GM12878 (cell line): ENCODE measurements around the gene PDXP. TPM values are rescaled to one million over a fixed set of nuclear protein-coding genes. Genes with fewer than 3 reads are reported as not detected.
"Not testable (repeated sequence)": the region's sequence is repeated elsewhere in the genome, so short reads cannot be mapped to it uniquely, and the experiment has no call there.

Experiments used
- ATAC-seq: fragments of 200-7000 bp; cut with Tn5 transposase; 3 replicates; pipeline ENCODE4 v1.9.1; 2020; ENCODE audit warnings: mild to moderate bottlenecking, moderate library complexity
- BruUV-seq: library from RNA; stranded (reverse); fragments of 400-500 nt; replicated peaks from 2 replicates; lab custom pipeline; 2021; lab: Mats Ljungman, UMichigan
- CTCF ChIA-PET: fragments of 300-600 bp; sonication (Branson Sonifier 250); formaldehyde crosslinking; extraction: SDS; loops from one replicate; lab custom pipeline; 2021; ENCODE audit warnings: inconsistent platforms; lab: Yijun Ruan, JAX
- POLR2A ChIA-PET: fragments of 350-600 bp; formaldehyde crosslinking; extraction: SDS; loops from one replicate; lab custom pipeline; 2021; ENCODE audit warnings: inconsistent platforms; lab: Charles Lee
- RAD21 ChIA-PET: fragments of 300-600 bp; sonication (Branson Sonifier 250); formaldehyde crosslinking; loops from one replicate; lab custom pipeline; 2023; ENCODE audit warnings: antibody characterized with exemption; ENCODE audit not compliant: unreplicated experiment; lab: Charles Lee
- SMC1A ChIA-PET: fragments of 300-600 bp; sonication (Branson Sonifier 250); formaldehyde crosslinking; loops from one replicate; lab custom pipeline; 2023; ENCODE audit not compliant: unreplicated experiment, uncharacterized antibody; lab: Charles Lee
- DNase-seq: peaks from one replicate; pipeline ENCODE4 v3.0.0-alpha.2; 2011; ENCODE audit warnings: low read depth, low spot score
- FAIRE-seq: peaks from 3 replicates; lab custom pipeline; 2011; peaks lifted over from hg19 to GRCh38; lab: Jason Lieb, UNC
- H2AFZ ChIP-seq: 2 replicates; pipeline ENCODE4 v1.6.0; 2011; ENCODE audit warnings: low read depth, low read length, control low read depth; ENCODE audit not compliant: control insufficient read depth
- H3K27ac ChIP-seq: 2 replicates; pipeline ENCODE4 v1.5.1; 2011; ENCODE audit warnings: control low read depth; ENCODE audit not compliant: control insufficient read depth, insufficient read depth
- H3K27me3 ChIP-seq, 2 experiments: replicated peaks in 1 of 2; 2 replicates each; pipeline versions ENCODE4 v1.6.0 to v1.6.1; 2011; ENCODE audit warnings: low read length in 1 of 2; ENCODE audit not compliant: control insufficient read depth in 2 of 2, insufficient read depth in 2 of 2
- H3K36me3 ChIP-seq, 2 experiments: 2 replicates each; pipeline ENCODE4 v1.5.1; 2011; ENCODE audit warnings: low read length in 1 of 2; ENCODE audit not compliant: control insufficient read depth in 2 of 2, insufficient read depth in 2 of 2
- H3K4me1 ChIP-seq: 2 replicates; pipeline ENCODE4 v1.6.1; 2011; ENCODE audit warnings: mild to moderate bottlenecking, low read length, moderate library complexity, mixed read lengths; ENCODE audit not compliant: control insufficient read depth, insufficient read depth
- H3K4me2 ChIP-seq: 2 replicates; pipeline ENCODE4 v1.6.0; 2011; ENCODE audit warnings: control low read depth; ENCODE audit not compliant: control insufficient read depth, insufficient read depth
- H3K4me3 ChIP-seq: fragments of 200-600 bp; sonication (generic); 2 replicates; pipeline ENCODE4 v1.5.1; 2016
- H3K79me2 ChIP-seq: 2 replicates; pipeline ENCODE4 v1.6.0; 2011; ENCODE audit warnings: low read length; ENCODE audit not compliant: control insufficient read depth, insufficient read depth
- H3K9ac ChIP-seq: 2 replicates; pipeline ENCODE4 v1.8.0; 2011; ENCODE audit warnings: low read length, control low read depth, mixed read lengths; ENCODE audit not compliant: control insufficient read depth, insufficient read depth
- H3K9me3 ChIP-seq: replicated peaks from 3 replicates; pipeline ENCODE4 v1.5.1; 2011; ENCODE audit warnings: mild to moderate bottlenecking, low read length; ENCODE audit not compliant: control insufficient read depth, insufficient read depth
- H4K20me1 ChIP-seq: 2 replicates; pipeline ENCODE4 v1.6.0; 2011; ENCODE audit not compliant: control insufficient read depth, insufficient read depth
- ASH2L ChIP-seq: fragments of 300-600, 200-600 bp; sonication (generic); IDR thresholded peaks from 2 replicates; pipeline ENCODE4 v1.6.1; 2017; ENCODE audit warnings: low read depth, mild to moderate bottlenecking, borderline replicate concordance
- MEF2B ChIP-seq: fragments of 450-650 bp; IDR thresholded peaks from 2 replicates; pipeline ENCODE4 v1.6.1; 2018; ENCODE audit warnings: mild to moderate bottlenecking, moderate library complexity; ENCODE audit not compliant: partially characterized antibody, poor library complexity, severe bottlenecking
- MTA2 ChIP-seq: fragments of 450-650 bp; IDR thresholded peaks from 2 replicates; pipeline ENCODE4 v1.6.1; 2016; ENCODE audit warnings: low read depth, mild to moderate bottlenecking, moderate library complexity
- NBN ChIP-seq: fragments of 450-650 bp; IDR thresholded peaks from 2 replicates; pipeline ENCODE4 v1.6.1; 2016
- NFYB ChIP-seq: IDR thresholded peaks from 2 replicates; pipeline ENCODE4 v1.6.1; 2011; ENCODE audit warnings: low read depth, mild to moderate bottlenecking, low read length, improper control_type of control experiment, moderate library complexity; ENCODE audit not compliant: insufficient read depth
- NR2F1 ChIP-seq: fragments of 450-650 bp; conservative IDR thresholded peaks from 2 replicates; pipeline ENCODE4 v1.6.1; 2017; ENCODE audit warnings: mild to moderate bottlenecking
- RBBP5 ChIP-seq: fragments of 200-600 bp; sonication (generic); conservative IDR thresholded peaks from 2 replicates; pipeline ENCODE4 v1.6.1; 2016
- SP1 ChIP-seq: IDR thresholded peaks from one replicate; pipeline ENCODE4 v1.6.1; 2011; ENCODE audit warnings: low read depth, low read length
- WGBS: methylation state at CpG from one replicate; pipeline ENCODE4 v1.1.6; 2016; ENCODE audit warnings: low lambda C conversion rate; ENCODE audit not compliant: insufficient replicate concordance, insufficient coverage; ENCODE audit errors: missing lambda C conversion rate; 5-methylcytosine and 5-hydroxymethylcytosine counted together
- in situ Hi-C: fragments of 300-500 bp; cut with MboI; formaldehyde crosslinking; loops from 9 replicates; pipeline ENCODE4 v1.14.3; 2018; ENCODE audit warnings: mixed read lengths
- intact Hi-C: fragments of 100-400 bp; cut with micrococcal nuclease; formaldehyde crosslinking; loops from one replicate; pipeline ENCODE4 v1.14.2; 2022; ENCODE audit not compliant: unreplicated experiment
- polyA plus RNA-seq, 11 experiments: library from polyadenylated mRNA; depleted of rRNA in 4 of 11; unstranded in 6 of 11; stranded (reverse) in 5 of 11; fragments of >200 nt; fragmentation: Nextera tagmentation in 4 of 11; fragmentation: Illumina TruSeq in 1 of 11; extraction: Ambion mirVana in 4 of 11; extraction: Trizol in 1 of 11; gene quantifications; 1 replicate in 1 of 11; 2 replicates in 10 of 11; pipeline versions ENCODE4 v1.2.1 to v1.2.3, GENCODE V29; 2011 to 2016; ENCODE audit warnings: inconsistent platforms in 2 of 11, missing spikeins in 2 of 11, low read depth in 1 of 11
- total RNA-seq, 4 experiments: library from RNA; depleted of rRNA in 3 of 4; stranded (reverse); fragments of >200 nt in 3 of 4; fragmentation: Illumina TruSeq in 1 of 4; extraction: Trizol in 1 of 4; gene quantifications; 2 replicates each; pipeline versions ENCODE4 v1.2.1 to v1.2.3, GENCODE V29; 2013 to 2021
- TF ChIP-seq, protein P1 (sequence below): IDR thresholded peaks from 2 replicates; pipeline ENCODE4 v1.6.1; 2011; ENCODE audit warnings: borderline replicate concordance, low read depth, mild to moderate bottlenecking, moderate library complexity, low read length; ENCODE audit not compliant: insufficient read depth, poor library complexity, severe bottlenecking
- TF ChIP-seq, protein P2 (sequence below), 3 experiments: IDR thresholded peaks in 2 of 3; conservative IDR thresholded peaks in 1 of 3; 2 replicates each; pipeline ENCODE4 v1.5.1; 2011; ENCODE audit warnings: low read depth in 3 of 3, low read length in 3 of 3, mild to moderate bottlenecking in 3 of 3, control low read depth in 2 of 3, moderate library complexity in 2 of 3, inconsistent platforms in 1 of 3, mixed read lengths in 1 of 3; ENCODE audit not compliant: control insufficient read depth in 2 of 3, insufficient read depth in 1 of 3; ENCODE audit errors: extremely low read depth in 1 of 3

Gene PDXP
- total and polyA plus RNA-seq, 10 of the 15 experiments (the other 5 are each of a cell fraction or from before 2014, with no cell fraction given) = 4.4 to 56.7 (median 34.6) TPM

DNA sequence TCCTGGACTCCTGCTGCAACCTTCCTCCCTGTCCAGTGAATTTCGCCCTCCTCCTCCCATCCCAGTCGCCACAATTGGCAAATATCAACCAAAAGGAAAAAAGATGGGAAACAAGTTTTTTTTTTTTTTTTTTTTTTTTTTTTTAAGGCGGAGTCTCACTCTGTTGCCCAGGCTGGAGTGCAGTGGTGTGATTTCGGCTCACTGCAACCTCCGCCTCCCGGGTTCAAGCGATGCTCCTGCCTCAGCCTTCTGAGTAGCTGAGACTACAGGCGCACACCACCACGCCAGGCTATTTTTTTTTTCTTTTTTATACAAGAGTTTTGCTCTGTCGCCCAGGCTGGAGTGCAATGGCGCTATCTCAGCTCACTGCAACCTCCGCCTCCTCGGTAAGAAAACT is 37.7 kb downstream of the PDXP start:
- ChIA-PET CTCF (interaction anchor here (1.0 kb wide), 1 partner anchor 129 kb away, joined by 3 read pairs; no protein-coding TSS in a partner anchor), POLR2A (interaction anchor here (0.6 kb wide), 1 partner anchor 17 kb away, joined by 3 read pairs; no protein-coding TSS in a partner anchor), SMC1A (interaction anchor here (1.1 to 1.4 kb wide), 2 partner anchors 10 to 13 kb away, joined by 3 read pairs; partner anchors contain the start of gene NOL12)
- H3K27me3 ChIP-seq, BruUV-seq, FAIRE-seq, H3K79me2 ChIP-seq, H3K9me3 ChIP-seq, intact Hi-C loops, in situ Hi-C loops, H3K4me3 ChIP-seq, DNase-seq, H3K4me1 ChIP-seq, H3K27ac ChIP-seq, ATAC-seq, H3K9ac ChIP-seq, H4K20me1 ChIP-seq, RAD21 ChIA-PET: not testable (repeated sequence)
- peak overlapping the region; percentile 33; the same call in 1 of the 2 replicates for H2AFZ ChIP-seq
- peaks cover 4 to 10% of the 10 kb centered on the region in 2 experiments; a peak in 3 of 4 replicates for H3K36me3 ChIP-seq
- H3K4me2 ChIP-seq = peak overlapping the region; percentile 55; the same call in 1 of the 2 replicates
- 50% methylated on average over 11 of the region's 13 CpGs for WGBS
- peak; percentile 42; the same call in 1 of the 2 replicates for TF ChIP-seq NBN

DNA sequence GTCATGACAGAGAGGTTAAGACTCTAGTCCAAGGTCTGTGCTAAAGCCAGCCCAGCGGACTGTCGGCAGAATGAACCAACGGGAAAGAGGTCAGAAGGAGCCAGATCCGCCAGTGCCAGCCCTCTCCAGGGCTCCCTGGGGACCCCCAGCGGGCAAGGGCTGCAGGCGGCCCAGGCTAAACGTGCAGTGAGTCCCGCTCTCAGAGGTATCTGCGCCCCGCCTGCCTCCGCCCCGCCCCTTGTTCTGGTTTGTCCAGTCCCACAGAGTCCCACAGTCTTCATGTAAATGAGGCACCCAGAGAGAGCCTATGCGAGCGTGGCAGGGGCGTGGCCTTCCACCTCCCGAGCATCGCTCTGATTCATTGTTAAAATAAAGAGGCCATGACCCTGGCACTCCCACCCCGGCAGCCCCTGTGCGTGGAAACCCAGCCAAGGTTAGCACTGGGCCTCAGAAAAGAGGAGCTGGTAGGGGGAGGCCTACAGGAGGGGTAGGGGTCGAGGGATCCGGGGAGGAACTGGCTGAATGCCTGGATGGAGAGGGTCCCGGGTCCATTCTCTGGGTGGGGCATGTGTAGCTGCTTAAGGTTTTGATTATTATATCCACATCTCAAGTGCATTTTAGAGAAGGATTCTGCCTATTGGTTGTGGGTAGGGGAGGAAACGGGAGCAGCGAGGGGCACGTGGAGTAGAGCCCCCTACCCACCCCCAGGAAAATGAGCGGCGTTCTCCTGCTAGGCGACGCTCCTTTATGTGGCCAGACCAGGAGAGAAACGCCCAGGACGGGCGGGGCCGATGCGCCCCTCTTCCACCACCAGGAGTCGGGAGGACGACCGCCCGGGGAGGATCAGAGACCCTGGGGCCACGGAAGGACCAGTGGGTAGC is 38.4 kb downstream of the PDXP start, which contains the start of gene TRIOBP:
Gene TRIOBP, plus strand, starts transcription at position 392 of the 881 bp plus-strand sequence. CDS start 4,318 bp downstream, outside the sequence.
- no peak within 1 kb of the TSS for H3K27ac ChIP-seq
- no peaks in the 10 kb centered on the region for H4K20me1 ChIP-seq
- H3K4me3 ChIP-seq = no peak within 1 kb of the TSS
- no peaks in the 10 kb centered on the region; the same call in 1 of the 2 replicates for H3K4me1 ChIP-seq
- intact Hi-C loops = no loop called here
- ATAC-seq (peak; percentile 99), FAIRE-seq (no peak), DNase-seq (peak; percentile 56)
- no peak within 1 kb of the TSS for H3K9ac ChIP-seq
- H3K79me2 ChIP-seq = no peaks in the 10 kb centered on the region
- no TSS peak for BruUV-seq
- ChIA-PET SMC1A (interaction anchor here (1.4 kb wide), 1 partner anchor 11 kb away, joined by 3 read pairs; the partner anchor contains the start of gene NOL12), RAD21 (no interaction called here), POLR2A (interaction anchor here (0.5 kb wide), 1 partner anchor 96 kb away, joined by 5 read pairs; no protein-coding TSS in a partner anchor), CTCF (no interaction called here)
- peaks cover 4 to 6% of the 10 kb centered on the region in 2 experiments; a peak in 3 of 4 replicates for H3K36me3 ChIP-seq
- peak within 1 kb of the TSS; percentile 55; the same call in 1 of the 2 replicates for H3K4me2 ChIP-seq
- no peaks in the 10 kb centered on the region for H3K9me3 ChIP-seq
- in situ Hi-C loops = no loop called here
- H3K27me3 ChIP-seq = no peaks in the 10 kb centered on the region
- peak within 1 kb of the TSS; percentile 75 for H2AFZ ChIP-seq
- WGBS = 49% methylated on average over 38 of the region's 39 CpGs
- TF ChIP-seq, protein P1, sequence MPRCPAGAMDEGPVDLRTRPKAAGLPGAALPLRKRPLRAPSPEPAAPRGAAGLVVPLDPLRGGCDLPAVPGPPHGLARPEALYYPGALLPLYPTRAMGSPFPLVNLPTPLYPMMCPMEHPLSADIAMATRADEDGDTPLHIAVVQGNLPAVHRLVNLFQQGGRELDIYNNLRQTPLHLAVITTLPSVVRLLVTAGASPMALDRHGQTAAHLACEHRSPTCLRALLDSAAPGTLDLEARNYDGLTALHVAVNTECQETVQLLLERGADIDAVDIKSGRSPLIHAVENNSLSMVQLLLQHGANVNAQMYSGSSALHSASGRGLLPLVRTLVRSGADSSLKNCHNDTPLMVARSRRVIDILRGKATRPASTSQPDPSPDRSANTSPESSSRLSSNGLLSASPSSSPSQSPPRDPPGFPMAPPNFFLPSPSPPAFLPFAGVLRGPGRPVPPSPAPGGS = no peak
- TF ChIP-seq MEF2B (peak; percentile 85), MTA2 (no peak), RBBP5 (no peak), SP1 (no peak), NR2F1 (peak; percentile 44), ASH2L (no peak), NFYB (0 out of 2 replicates have a peak, but pooled peaks have one; percentile 12)
- TF ChIP-seq, protein P2, sequence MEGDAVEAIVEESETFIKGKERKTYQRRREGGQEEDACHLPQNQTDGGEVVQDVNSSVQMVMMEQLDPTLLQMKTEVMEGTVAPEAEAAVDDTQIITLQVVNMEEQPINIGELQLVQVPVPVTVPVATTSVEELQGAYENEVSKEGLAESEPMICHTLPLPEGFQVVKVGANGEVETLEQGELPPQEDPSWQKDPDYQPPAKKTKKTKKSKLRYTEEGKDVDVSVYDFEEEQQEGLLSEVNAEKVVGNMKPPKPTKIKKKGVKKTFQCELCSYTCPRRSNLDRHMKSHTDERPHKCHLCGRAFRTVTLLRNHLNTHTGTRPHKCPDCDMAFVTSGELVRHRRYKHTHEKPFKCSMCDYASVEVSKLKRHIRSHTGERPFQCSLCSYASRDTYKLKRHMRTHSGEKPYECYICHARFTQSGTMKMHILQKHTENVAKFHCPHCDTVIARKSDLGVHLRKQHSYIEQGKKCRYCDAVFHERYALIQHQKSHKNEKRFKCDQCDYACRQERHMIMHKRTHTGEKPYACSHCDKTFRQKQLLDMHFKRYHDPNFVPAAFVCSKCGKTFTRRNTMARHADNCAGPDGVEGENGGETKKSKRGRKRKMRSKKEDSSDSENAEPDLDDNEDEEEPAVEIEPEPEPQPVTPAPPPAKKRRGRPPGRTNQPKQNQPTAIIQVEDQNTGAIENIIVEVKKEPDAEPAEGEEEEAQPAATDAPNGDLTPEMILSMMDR (IDR thresholded peaks at IDR 0.05 in 2 of 3, conservative IDR thresholded peaks at IDR 0.05 in 1 of 3; ENCODE audit: control insufficient read depth in 2 of 3, extremely low read depth in 1 of 3, insufficient read depth in 1 of 3, low read depth in 3 of 3, low read length in 3 of 3) = peak; percentile 9 to 31 (median 12); a peak in 3 of 6 replicates
